ENCODE results near the gene HPCAL1. TPM values are rescaled to one million over a fixed set of nuclear protein-coding genes. Genes with fewer than 3 reads are reported as not detected.
"Not testable (repeated sequence)": the region's sequence is repeated elsewhere in the genome, so short reads cannot be mapped to it uniquely, and the experiment has no call there.

The HPCAL1 gene
- total RNA-seq, 1 experiment from 2014 or later, result 165 TPM

DNA sequence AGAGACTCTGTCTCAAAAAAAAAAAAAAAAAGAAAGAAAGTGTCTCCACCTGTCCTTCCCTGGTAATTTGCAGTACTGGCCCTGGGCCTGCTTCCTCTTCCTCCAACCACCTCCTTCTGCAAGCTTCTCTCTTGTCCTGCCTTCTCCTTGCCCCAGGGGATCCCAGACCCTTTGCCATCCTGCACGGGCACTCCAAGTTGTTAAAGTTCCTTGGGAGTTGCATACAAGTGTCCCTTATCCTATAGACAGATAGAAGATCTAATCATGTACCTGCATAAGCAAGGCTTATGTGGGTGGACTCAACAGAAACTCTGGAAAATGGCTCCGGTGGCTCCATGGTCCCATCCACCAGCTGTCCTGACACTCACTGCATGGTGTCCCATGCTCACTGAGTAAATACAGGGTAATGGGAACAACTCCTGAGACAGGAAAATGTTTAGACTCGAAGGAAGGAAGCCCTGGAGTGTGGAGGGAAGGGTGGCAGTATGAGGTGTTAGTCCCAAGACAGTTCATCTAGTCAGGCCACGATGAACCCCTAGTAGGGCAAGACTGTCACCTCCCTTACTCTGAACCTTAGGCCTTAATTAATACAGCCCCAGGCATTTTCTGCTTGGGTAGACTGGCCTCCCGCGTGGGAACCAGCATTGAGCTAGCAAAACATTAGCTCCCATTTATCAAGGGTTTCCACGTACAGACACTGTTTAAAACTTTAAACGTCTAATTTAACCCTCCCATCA is 128.3 kb downstream of the HPCAL1 start:
- in situ Hi-C loops (cut with HindIII; ENCODE audit: low pct_unique_long_range_greater_than_20kb, low sequenced_read_pairs), result no loop called here

DNA sequence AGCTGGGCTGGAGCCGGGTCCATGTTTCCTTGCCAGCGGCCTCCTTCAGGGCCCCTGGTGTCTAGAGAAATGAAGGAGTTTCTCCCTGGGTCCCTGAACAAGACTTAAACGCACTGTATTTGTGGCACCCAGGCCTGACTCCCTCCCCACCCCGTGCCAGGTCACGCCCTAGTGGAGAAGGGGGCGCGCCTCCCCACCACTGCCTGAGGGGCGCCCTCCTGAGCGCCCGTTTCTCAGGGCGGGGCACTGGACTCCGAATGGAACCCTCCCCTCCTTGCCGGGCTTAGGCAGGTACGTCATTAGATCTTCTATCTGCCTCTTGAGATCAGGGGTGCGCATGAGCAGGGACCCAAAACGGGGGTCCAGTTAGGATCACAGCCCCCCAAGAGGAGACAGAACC is 129.1 kb downstream of the HPCAL1 start:
- in situ Hi-C loops (cut with HindIII; ENCODE audit: low pct_unique_long_range_greater_than_20kb, low sequenced_read_pairs), result no loop called here
- DNase-seq (ENCODE audit: low read depth), result no peak

More for the DNA sequence above, 128.3 kb downstream of the HPCAL1 start:
- DNase-seq (ENCODE audit: low read depth), result no peak

DNA sequence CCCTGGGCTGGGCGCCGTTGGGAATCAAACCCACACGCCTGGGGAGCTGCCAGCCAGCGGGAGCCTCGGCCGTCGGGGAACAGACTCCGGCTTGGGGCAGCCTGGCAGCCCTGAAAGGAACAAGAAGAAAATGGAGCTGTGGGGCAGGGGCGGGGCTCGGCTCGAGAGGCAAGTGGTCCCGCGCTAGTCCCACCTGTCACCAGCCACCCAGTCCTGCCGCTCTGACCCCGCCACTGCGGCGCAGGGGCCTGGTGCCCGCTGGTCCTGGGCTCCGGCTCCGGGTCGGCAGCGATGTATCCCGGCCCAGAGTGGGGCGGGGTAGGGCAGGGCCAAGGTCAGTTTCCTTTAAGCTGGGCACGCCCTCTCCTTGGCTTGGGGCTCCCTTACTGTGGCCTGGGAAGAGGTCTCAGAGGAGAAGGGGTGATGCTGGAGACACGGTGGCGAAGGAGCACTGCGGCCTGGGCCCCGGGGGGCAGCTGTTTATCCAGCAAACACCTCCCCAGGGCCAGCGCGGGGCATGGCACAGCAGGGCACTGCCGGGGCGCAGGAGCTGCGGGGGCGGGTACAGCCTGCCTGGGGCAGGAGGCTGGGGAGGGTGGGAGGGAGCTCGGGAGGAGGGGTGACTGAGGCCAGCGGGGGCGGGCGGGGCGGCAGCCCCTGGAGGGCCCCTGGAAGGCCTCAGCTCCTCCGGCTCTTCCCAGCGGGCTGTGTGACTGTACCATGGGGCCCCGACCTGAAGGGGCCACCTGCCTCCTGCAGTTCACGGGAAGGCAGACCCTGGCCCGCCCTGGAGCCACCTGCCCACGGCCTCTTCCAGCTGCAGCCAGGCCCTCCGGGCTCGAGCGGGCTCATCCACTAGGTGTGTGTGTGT is 129.8 kb downstream of the HPCAL1 start:
- peak; percentile 66 for DNase-seq (ENCODE audit: low read depth)
- in situ Hi-C loops (cut with HindIII; ENCODE audit: low pct_unique_long_range_greater_than_20kb, low sequenced_read_pairs), result no loop called here

DNA sequence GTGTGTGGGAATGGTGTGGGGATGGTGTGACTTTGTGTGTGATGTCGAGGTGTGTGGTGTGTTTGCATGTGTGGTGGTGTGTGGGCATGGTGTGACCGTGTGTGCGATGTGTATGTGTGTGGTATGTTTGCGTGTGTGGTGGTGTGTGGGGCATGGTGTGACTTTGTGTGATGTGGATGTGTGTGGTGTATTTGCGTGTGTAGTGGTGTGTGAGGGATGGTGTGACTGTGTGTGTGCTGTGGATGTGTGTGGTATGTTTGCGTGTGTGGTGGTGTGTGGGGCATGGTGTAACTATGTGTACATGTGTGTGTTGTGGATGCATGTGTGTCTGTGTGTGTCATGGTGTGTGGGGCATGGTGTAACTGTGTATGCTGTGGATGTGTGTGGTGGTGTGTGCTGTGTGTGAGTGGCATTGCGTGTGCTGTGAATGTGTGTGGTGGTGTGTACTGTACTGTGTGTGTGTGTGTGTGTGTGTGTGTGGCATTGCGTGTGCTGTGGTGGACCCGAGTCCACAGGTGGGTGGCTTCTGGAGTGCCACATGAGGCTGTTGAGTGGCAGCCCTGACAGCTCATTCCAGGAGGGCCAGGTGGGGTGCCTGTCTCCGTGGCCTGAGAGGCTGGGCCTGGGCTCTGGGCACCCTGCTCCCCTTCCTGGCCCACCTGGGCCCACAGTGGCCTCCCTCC is 130.7 kb downstream of the HPCAL1 start:
- in situ Hi-C loops (cut with HindIII; ENCODE audit: low pct_unique_long_range_greater_than_20kb, low sequenced_read_pairs), result no loop called here
- no peak for DNase-seq (ENCODE audit: low read depth)

DNA sequence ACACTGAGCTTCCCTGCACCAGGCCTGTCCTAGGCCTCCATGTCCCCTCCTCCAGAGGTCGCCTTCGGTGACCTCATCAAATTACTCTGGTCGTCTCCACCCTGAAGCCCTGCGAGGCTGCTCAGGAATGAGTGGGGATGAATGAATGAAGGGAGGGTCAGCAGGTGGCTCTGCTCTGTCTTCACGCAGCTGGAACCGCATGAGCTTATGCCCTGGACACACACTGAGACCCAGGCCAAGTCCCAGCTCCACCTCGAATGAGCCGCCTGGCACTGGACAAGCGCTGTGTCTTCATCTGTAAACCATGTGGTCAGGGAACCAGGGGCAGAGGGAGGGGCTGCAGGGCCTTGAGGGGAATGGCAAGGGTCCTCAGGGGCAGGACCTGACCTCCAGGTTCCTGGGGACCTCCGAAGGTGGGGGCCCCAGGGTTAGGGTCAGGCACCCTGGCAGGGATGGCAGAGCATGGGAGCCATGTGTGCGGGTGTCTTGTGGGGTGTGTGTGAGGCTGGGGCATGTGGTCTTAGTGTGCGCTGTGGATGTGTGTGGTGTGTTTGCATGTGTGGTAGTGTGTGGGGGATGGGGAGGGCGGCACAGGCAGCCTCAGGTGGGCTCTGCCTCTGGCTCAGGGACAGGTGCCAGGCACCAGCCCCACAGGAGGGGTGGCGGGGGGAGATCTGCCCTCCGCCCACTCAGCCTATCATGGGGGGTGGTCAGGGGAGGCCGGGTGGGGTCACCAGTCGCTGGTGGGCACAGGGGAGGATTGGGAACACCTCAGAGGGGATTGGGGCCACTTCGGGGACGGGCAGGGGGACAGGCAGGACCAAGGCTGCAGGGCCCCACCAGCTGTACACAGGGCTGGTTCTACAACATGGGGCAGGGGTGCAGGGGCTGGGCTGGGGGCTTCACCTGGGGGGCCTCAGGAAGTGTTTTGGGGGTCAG is 131.5 kb downstream of the HPCAL1 start:
- in situ Hi-C loops (cut with HindIII; ENCODE audit: low pct_unique_long_range_greater_than_20kb, low sequenced_read_pairs), result no loop called here
- DNase-seq (ENCODE audit: low read depth), result peak; percentile 19

DNA sequence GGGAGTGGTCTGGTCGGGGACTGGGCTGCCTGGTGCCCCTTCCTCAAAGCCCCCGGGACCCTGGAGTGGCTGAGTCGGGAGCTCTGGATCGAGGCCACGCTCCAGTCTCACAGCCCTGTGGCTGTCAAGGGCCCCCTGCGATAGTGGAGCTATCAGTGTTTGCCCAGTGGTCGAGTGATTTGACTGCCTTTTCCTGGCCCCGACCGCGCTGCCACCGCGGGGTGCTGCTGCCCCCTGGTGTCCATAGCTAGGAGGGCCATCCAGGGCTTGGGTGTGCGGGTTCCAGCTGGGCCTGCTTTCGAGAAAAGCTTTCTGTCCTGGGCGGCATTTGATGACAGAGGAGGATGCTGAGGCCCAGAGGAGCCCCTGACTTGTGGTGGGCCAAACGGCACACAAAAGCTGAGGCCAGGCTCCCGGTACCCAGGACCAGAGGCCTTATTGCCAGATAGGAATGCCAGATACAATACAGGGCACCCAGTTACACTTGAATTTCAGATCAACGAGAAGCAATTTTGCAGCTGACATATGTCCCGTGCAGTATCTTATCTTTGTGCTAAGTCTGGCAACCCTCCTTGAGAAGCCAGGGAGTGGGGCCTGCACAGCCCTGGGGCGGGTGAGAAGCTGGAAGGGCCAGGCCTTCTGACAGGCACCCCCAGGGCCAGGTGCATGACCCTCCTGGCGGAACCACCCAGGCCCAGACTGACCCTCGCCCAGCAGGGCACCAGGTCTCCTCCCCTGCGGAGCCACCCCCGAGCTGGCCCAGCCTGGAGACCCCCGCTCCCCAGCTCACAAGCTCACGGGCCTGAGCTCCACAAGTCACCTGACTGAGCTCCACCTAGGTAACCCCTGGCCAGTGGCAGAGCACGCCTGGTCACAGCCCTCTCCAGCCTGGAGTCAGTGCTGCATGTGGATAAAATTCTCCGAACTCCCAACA is 132.4 kb downstream of the HPCAL1 start:
- in situ Hi-C loops (cut with HindIII; ENCODE audit: low pct_unique_long_range_greater_than_20kb, low sequenced_read_pairs), result no loop called here
- peak; percentile 68 for DNase-seq (ENCODE audit: low read depth)

DNA sequence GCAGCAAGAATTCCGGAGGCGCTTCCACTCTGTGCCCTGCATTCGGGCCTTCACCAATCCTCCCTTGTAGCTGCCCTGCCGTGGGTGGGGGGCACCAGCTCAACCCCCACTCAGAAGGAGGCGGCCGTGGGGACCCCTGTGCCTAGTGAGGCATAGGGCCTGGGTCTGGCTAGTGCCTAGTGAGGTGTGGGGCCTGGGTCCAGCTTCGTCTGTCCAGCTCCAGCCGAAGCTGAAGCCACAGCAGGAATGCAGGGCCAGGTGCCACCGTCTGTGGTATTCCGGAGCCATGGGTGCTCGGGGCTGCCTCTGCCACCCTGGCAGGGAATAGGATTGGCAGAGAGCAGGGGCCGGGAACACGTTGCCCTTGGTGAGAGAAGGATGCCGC is 133.1 kb downstream of the HPCAL1 start:
- in situ Hi-C loops (cut with HindIII; ENCODE audit: low pct_unique_long_range_greater_than_20kb, low sequenced_read_pairs), result no loop called here
- no peak for DNase-seq (ENCODE audit: low read depth)

DNA sequence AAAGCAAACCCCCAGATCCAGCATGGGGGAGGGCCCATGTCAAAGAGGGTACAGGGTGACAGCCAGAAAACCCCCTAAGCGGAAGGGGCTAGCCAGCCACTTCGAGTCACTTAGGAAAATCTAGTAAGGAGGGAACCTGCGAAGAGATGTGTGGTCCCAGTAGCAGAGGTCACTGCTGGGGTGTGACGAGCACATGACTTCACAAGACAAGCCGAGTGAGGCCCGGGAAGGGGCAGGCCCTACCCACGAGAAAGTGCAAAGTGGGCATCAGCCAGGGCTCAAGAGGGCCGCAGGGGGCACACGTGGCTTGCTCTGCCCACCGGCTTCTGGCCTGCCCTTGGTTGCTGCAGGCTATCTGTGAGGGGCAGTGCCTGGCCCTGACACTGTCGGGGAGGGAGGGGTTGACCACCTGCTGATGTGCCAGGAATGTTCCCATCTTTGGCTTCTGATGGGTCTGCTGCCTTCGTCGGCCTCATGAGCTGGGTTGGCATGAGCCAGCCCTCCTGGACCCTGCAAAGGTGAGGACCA is 133.9 kb downstream of the HPCAL1 start:
- DNase-seq (ENCODE audit: low read depth), result no peak
- in situ Hi-C loops (cut with HindIII; ENCODE audit: low pct_unique_long_range_greater_than_20kb, low sequenced_read_pairs), result no loop called here

DNA sequence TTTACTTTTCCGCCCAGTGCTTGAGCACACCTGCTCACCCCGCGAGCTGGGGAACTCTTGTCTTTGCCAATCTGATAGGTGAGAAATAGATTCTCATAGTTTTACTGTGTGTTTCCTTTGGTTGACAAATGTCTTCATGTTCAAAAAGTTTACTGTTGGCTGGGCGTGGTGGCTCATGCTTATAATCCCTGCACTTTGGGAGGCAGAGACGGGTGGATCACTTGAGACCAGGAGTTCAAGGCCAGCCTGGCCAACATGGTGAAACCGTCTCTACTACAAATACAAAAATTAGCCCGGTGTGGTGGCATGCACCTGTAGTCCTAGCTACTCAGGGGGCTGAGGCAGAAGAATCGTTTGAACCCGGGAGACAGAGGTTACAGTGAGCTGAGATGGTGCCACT is 135.1 kb downstream of the HPCAL1 start:
- in situ Hi-C loops (cut with HindIII; ENCODE audit: low pct_unique_long_range_greater_than_20kb, low sequenced_read_pairs), result no loop called here
- no peak for DNase-seq (ENCODE audit: low read depth)

DNA sequence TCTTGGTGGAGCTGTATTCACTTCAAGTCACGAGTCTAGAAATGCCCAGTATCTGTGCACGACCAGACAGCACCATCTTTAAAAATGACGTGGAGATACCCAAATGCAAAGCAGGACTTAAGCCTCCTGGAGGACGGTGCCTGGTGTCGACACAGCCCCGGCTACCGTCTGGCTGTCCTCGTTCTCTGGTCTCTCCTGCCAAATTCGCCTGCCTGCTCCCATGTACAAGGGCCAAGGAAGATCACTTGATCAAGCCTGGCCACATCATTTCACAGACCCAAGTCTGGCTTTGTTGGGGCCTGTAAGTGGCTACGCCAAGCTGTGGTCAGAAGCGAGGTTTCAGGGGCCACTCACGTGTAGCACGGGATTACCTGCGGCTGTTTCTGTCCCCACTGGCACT is 136.0 kb downstream of the HPCAL1 start:
- no peak for DNase-seq (ENCODE audit: low read depth)
- in situ Hi-C loops (cut with HindIII; ENCODE audit: low pct_unique_long_range_greater_than_20kb, low sequenced_read_pairs), result no loop called here

DNA sequence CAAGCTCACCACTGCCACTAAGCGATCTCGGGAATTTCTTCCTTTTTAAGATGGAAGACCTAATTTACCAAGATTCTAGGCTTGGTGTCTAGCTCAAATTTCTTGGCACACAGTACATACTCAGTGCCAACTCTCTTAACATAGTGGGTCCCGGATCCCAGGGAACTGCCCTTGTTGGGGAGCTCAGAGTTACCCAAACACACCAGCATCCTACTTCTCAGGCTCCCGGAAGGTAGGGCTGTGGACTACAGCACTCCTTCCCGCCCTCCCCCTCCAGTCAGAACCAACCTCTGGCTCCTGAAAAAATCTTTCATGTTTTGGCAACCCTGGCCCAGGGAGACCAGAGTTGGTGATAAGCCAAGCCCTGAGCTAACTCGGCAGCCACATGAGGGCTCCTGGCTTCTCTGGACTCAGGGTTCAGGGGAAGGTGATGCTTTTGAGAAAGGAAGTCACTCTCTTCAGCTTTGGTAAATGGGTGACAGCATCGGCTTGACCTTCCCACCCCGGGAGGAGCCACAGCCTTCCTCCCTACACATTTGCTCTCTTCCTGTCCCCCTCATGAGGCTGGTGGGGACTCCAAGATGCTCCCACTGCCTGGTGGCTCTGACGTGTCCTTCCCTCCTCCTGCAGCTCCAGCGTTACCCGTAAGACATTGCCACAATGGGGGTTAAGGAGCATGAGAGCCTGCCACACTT is 136.6 kb downstream of the HPCAL1 start:
- in situ Hi-C loops (cut with HindIII; ENCODE audit: low pct_unique_long_range_greater_than_20kb, low sequenced_read_pairs), result no loop called here
- DNase-seq (ENCODE audit: low read depth), result no peak

DNA sequence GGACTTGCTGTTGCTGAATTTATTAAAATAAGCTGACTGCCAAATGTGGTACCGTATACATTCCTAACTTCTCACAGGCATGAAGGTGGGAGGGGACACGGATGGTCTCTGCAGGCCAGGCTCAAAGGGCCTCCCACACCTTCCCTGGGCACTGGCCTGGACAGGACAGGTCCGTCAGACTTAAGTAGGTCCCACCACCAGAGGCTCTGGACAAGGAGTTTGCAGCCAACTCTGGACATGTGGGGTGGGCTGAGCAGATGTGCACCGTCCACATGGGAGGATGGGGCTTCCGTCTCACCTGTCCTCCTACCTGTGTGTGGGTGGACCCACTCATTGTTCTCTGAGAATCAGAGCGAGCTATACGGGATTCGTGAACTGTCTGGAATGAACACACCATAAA is 137.3 kb downstream of the HPCAL1 start:
- in situ Hi-C loops (cut with HindIII; ENCODE audit: low pct_unique_long_range_greater_than_20kb, low sequenced_read_pairs), result no loop called here

DNA sequence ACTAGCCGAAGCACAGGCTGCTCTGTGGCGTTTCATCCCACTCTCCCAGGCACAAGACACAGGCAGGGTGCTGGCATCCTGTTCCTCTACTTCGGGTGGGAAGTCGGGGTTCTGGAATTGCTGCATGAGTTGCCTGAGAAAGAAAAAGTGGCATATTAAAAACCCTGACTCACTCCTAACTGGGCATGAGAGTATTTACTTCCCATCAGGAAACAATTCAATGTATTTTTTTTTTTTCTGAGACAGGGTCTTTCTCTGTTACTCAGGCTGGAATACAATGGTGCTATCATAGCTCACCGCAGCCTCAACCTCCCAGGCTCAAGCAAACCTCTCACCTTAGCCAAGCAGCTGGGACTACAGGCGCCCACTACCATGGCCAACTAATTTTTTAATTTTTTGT is 138.0 kb downstream of the HPCAL1 start:
- in situ Hi-C loops (cut with HindIII; ENCODE audit: low pct_unique_long_range_greater_than_20kb, low sequenced_read_pairs), result no loop called here
- no peak for DNase-seq (ENCODE audit: low read depth)

More for the DNA sequence above, 137.3 kb downstream of the HPCAL1 start:
- no peak for DNase-seq (ENCODE audit: low read depth)

DNA sequence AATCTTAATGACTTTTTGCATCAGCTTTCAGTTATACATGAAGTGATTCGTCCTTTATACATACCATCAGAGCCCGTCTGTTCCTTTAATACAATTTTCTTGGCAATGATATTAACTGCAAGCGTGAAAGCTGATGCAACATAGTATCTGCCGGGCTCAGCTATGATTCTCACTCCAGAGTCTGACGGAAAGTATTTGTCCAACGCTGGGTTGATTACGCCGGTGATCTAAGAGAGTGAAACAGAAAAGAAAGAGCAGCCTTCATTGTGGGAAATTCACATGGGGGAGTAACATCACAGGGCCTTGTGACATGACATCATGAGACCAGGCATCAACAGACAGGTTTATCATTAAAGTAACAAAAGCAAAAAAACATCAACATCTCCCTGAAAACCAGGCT is 139.2 kb downstream of the HPCAL1 start:
- DNase-seq (ENCODE audit: low read depth), result no peak
- in situ Hi-C loops (cut with HindIII; ENCODE audit: low pct_unique_long_range_greater_than_20kb, low sequenced_read_pairs), result no loop called here

DNA sequence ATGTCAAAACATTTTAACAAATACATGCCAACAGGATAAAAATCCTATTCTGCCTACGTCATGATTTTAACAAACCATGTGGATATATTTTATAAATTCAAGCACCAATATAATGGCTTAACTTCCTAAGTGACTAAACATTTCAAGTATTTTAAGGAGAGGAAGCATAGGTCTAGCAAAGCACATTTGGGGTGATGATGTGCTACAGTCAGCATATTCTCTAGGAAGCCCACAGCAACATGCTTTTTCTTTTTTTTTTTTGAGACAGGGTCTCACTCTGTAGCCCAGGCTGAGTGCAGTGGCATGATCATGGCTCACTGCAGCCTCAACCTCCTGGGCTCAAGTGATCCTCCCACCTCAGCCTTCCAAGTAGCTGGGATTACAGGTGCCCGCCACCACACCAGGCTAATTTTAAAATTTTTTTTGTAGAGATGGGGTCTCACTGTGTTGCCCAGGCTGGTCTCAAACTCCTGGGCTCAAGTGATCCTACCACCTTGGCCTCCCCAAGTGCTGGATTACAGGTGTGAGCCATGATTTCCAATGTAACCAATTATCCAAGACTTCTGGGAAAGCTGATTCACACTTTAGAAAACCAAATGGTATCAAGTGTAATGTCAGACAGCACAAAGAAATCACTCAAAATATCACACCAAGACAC is 139.9 kb downstream of the HPCAL1 start:
- in situ Hi-C loops (cut with HindIII; ENCODE audit: low pct_unique_long_range_greater_than_20kb, low sequenced_read_pairs), result not testable (repeated sequence)

DNA sequence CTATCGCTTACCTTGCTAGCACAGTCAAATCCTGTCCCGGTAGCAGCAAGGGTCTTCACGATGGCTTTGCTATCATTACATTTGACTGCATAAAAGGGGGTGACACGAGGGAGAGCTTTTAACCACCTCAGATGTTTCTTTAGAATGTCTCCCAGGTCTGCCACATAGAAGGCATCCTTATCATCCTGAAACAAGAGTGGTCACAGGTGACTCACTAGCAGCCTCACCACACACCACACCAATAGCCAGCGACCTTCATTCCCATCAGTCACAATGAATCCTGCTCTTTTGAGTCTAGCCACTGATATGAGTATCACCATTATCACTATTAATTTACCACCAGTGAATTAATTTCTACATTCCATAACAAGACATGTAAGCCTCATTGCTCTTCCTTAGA is 141.8 kb downstream of the HPCAL1 start:
- in situ Hi-C loops (cut with HindIII; ENCODE audit: low pct_unique_long_range_greater_than_20kb, low sequenced_read_pairs), result no loop called here
- DNase-seq (ENCODE audit: low read depth), result no peak

More for the DNA sequence above, 139.9 kb downstream of the HPCAL1 start:
- not testable (repeated sequence) for DNase-seq (ENCODE audit: low read depth)

Measured in Caki2 (cell line).